Epithelial cell of proximal tubule (primary cell): ENCODE results near the gene SPP1. TPM values are rescaled to one million over a fixed set of nuclear protein-coding genes. Genes with fewer than 3 reads are reported as not detected.
A peak's percentile ranks its signal among the peaks of the same experiment; 100 is the strongest.
"Not testable (repeated sequence)": the region's sequence is repeated elsewhere in the genome, so short reads cannot be mapped to it uniquely, and the experiment has no call there.

Source experiments
- DNase-seq: peaks from one replicate; pipeline ENCODE4 v3.0.0-alpha.2; 2011; ENCODE audit warnings: low read depth
- H3K4me3 ChIP-seq: 2 replicates; pipeline ENCODE4 v1.5.1; 2011; ENCODE audit warnings: low read depth, mild to moderate bottlenecking, low read length
- total RNA-seq: library from RNA; depleted of rRNA; stranded (reverse); fragments of >200 nt; gene quantifications from 2 replicates; pipeline ENCODE4 v1.2.3, GENCODE V29; 2015
- TF ChIP-seq, protein P1 (sequence below): conservative IDR thresholded peaks from 2 replicates; pipeline ENCODE4 v1.5.1; 2012; ENCODE audit warnings: low read depth, mild to moderate bottlenecking, low read length

SPP1 gene
- total RNA-seq, 1 donor from 2014 or later: 694 TPM

DNA sequence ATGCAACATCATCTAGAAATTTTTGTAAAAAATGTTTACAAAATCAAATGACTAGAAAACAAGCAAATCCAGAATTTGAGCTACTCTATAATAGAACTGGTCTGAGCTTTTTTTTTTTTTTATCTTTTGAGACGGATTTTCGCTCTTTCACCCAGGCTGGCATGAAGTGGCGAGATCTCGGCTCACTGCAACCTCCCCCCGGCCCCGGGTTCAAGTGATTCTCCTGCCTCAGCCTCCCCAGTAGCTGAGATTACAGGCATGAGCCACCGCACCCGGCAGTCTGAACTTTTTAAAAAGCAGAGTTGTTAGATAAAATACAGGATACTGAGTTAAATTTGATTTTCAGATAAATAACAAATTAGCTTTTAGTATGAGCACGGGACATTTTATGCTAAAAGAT lies 11.0 kb downstream of the SPP1 start:
- no peak overlapping the region for H3K4me3 ChIP-seq
- TF ChIP-seq, protein P1, sequence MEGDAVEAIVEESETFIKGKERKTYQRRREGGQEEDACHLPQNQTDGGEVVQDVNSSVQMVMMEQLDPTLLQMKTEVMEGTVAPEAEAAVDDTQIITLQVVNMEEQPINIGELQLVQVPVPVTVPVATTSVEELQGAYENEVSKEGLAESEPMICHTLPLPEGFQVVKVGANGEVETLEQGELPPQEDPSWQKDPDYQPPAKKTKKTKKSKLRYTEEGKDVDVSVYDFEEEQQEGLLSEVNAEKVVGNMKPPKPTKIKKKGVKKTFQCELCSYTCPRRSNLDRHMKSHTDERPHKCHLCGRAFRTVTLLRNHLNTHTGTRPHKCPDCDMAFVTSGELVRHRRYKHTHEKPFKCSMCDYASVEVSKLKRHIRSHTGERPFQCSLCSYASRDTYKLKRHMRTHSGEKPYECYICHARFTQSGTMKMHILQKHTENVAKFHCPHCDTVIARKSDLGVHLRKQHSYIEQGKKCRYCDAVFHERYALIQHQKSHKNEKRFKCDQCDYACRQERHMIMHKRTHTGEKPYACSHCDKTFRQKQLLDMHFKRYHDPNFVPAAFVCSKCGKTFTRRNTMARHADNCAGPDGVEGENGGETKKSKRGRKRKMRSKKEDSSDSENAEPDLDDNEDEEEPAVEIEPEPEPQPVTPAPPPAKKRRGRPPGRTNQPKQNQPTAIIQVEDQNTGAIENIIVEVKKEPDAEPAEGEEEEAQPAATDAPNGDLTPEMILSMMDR: no peak
- no peak for DNase-seq

DNA sequence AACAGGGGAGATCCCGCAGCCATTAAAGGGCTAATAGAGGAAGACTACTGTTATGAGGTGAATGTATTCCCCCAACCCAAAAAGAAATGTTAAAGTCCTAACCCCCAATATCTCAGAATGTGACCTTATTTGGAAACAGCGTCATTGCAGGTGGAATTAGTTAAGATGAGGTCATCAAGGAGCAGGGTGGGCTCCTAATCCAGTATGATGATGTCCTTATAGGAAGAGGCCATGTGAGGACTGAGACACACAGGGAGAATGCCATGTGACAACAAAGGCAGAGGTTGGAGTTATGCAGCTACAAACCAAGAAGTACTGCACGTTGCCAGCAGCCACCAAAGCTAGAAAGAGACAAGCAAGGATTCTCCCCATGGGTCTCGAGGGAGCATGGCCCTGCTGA lies 14.3 kb downstream of the SPP1 start:
- H3K4me3 ChIP-seq: no peak overlapping the region
- TF ChIP-seq, protein P1: no peak

DNA sequence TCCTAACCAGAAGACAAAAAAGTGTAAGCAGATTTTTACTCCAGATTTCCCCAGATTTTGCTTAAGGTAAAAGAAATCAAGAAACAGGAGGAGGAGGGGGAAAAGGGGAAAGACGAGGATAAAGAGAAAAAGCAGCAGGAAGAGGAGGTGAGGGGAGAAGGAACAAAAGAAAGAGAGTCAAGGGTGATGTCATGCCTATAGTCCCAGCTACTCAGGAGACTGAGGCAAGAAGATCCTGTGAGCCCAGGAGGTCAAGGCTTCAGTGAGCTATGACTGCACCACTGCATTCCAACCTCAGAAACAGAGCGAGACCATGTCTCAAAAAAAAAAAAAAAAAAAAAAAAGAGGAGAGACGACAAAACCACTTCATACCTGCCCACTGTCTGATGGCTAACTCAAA lies 19.9 kb downstream of the SPP1 start:
- H3K4me3 ChIP-seq: no peak overlapping the region
- TF ChIP-seq, protein P1: no peak
- no peak for DNase-seq

More for the DNA sequence above, 14.3 kb downstream of the SPP1 start:
- DNase-seq: no peak

DNA sequence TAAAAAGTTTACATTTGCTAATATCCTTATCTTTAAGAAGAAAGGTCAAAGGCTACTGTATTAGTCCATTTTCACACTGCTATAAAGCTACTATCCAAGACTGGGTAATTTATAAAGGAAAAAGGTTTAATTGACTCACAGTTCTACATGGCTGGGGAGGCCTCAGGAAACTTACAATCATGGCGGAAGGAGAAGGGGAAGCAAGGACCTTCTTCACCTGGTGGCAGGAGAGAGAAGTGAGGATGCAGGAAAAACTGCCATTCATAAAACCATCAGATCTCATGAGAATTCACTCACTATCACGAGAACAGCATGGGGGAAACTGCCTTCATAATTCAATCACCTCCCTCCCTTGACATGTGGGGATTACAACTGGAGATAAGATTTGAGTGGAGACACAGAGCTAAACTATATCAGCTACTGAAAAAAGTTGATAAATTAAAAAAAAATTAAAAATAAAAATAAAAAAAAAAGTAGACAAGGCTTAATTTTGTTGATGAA lies 23.7 kb downstream of the SPP1 start:
- not testable (repeated sequence) for H3K4me3 ChIP-seq, DNase-seq
- TF ChIP-seq, protein P1: peak; percentile 23

DNA sequence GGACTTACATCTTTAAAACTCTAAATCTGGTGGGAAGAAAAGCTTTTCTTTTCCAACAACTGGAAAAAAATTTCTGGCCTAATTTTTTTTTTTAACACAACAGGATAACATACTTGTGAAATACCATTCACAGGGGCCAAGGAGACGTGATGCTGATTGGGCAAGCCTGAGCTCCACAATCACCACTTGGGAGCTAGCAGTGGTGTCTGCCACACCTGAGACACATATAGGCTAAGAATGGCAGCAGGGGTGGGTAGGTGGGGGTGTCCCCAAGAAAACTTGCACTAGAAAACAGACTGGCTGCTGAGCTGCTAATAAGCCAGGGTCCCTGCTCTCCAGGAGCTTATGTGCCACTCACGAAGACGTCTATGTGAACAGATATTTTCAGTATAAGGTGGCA lies 26.4 kb downstream of the SPP1 start:
- no peak for DNase-seq
- no peak overlapping the region for H3K4me3 ChIP-seq
- TF ChIP-seq, protein P1: no peak

DNA sequence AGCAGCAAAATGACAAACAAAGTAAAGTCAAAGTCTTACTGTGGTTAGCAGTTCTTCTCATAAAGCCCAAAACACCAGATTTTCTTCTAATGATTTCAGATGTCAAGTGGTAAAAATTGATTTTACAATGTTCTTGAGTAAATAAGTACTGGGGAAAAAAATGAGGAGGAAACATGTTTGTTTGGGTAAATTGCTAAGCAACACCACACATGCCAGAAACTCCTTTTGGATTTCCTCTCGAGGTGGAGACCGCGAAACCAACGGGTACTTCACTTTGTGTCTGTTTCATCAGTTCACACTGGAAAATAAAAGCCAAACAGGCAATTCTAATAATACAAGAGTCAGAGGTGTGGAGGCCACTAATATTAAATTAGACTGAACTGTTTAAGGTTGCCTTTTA lies 27.3 kb downstream of the SPP1 start:
- H3K4me3 ChIP-seq: no peak overlapping the region
- no peak for DNase-seq
- TF ChIP-seq, protein P1: no peak

DNA sequence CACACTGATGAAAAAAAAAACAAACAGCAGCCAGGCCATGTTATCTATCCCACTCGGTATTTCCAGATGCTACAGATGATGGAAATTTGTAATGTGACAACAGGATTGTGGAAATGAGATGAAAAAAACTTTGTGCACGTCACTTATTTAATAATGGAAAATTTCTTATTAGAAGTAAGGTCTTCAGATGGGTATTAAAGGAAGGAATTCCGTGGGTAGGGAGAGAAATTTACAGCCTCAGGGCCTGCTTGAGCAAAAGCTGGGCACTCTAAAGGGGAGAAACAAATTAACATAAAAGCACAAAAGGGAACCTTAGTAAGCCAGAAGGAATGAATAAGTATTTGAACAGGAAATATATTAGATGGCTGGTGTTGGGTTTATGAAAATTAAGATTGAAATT lies 27.7 kb downstream of the SPP1 start:
- H3K4me3 ChIP-seq: no peak overlapping the region
- TF ChIP-seq, protein P1: no peak
- DNase-seq: no peak
